HUDEP-2 (cell line): ENCODE results near the gene ARSG.
"Not testable (repeated sequence)": the region's sequence is repeated elsewhere in the genome, so short reads cannot be mapped to it uniquely, and the experiment has no call there.

Experiments used
- DNase-seq, 76 experiments: peaks; one replicate each; lab custom pipeline; 2025; ENCODE audit not compliant: unreplicated experiment in 76 of 76; lab: John Stamatoyannopoulos, UW

Gene ARSG

GRCh38 chr17:68276339-68276738 lies 15.0 kb upstream of the ARSG start:
- DNase-seq = not testable (repeated sequence)

- no peak for DNase-seq
These were observed 13.5 kb upstream of the ARSG start for GRCh38 chr17:68277807-68278206.

- DNase-seq = not testable (repeated sequence)
These were observed 9.3 kb upstream of the ARSG start for GRCh38 chr17:68281965-68282364.

- peak in 2 of 76 experiments; percentile 7 to 12 for DNase-seq
These were observed 2.9 kb upstream of the ARSG start for GRCh38 chr17:68288375-68288774.

- no peak for DNase-seq
These were observed 2.5 kb upstream of the ARSG start for GRCh38 chr17:68288804-68289203.

- no peak for DNase-seq
These were observed 1.8 kb upstream of the ARSG start for GRCh38 chr17:68289473-68289872.

- DNase-seq = no peak
These were observed 1.4 kb upstream of the ARSG start for GRCh38 chr17:68289936-68290267.

GRCh38 chr17:68290268-68290954 lies 884 bp upstream of the ARSG start:
- DNase-seq = peak in 2 of 76 experiments; percentile 14 to 17

- peak in 56 of 76 experiments; percentile 5 to 83 (median 45) for DNase-seq
These were observed 767 bp downstream of the ARSG start for GRCh38 chr17:68291836-68292688.

GRCh38 chr17:68292689-68293040 lies 1.4 kb downstream of the ARSG start:
- DNase-seq = no peak

- no peak for DNase-seq
These were observed 2.3 kb downstream of the ARSG start for GRCh38 chr17:68293490-68294195.

GRCh38 chr17:68294196-68294555 lies 2.9 kb downstream of the ARSG start:
- no peak for DNase-seq

- no peak for DNase-seq
These were observed 3.3 kb downstream of the ARSG start for GRCh38 chr17:68294617-68295016.

- no peak for DNase-seq
These were observed 3.8 kb downstream of the ARSG start for GRCh38 chr17:68295086-68295485.

- no peak for DNase-seq
These were observed 5.2 kb downstream of the ARSG start for GRCh38 chr17:68296217-68297191.

- no peak for DNase-seq
These were observed 5.9 kb downstream of the ARSG start for GRCh38 chr17:68297195-68297594.

- no peak for DNase-seq
These were observed 7.3 kb downstream of the ARSG start for GRCh38 chr17:68298601-68299000.

- no peak for DNase-seq
These were observed 8.5 kb downstream of the ARSG start for GRCh38 chr17:68299817-68300216.

GRCh38 chr17:68301438-68301959 lies 10.2 kb downstream of the ARSG start:
- no peak for DNase-seq

- DNase-seq = no peak
These were observed 10.8 kb downstream of the ARSG start for GRCh38 chr17:68302066-68302564.
